ENCODE measurements around the gene CDK14.

Gene CDK14

GRCh38 chr7:90688810-90689209 is 92.7 kb downstream of the CDK14 start:
- DNase-seq = no peak

GRCh38 chr7:90689260-90689659 is 93.1 kb downstream of the CDK14 start:
- DNase-seq = no peak

GRCh38 chr7:90690159-90690858 is 94.2 kb downstream of the CDK14 start:
- DNase-seq = no peak

GRCh38 chr7:90692396-90692795 is 96.3 kb downstream of the CDK14 start:
- no peak for DNase-seq

- no peak for DNase-seq
Observed at GRCh38 chr7:90692947-90693346, 96.8 kb downstream of the CDK14 start.

GRCh38 chr7:90693939-90694338 is 97.8 kb downstream of the CDK14 start:
- DNase-seq = no peak

GRCh38 chr7:90698616-90699015 is 102.5 kb downstream of the CDK14 start:
- no peak for DNase-seq

GRCh38 chr7:90701021-90701420 is 104.9 kb downstream of the CDK14 start:
- no peak for DNase-seq

- DNase-seq = no peak
Observed at GRCh38 chr7:90701771-90702170, 105.7 kb downstream of the CDK14 start.

- no peak for DNase-seq
Observed at GRCh38 chr7:90705391-90706071, 109.4 kb downstream of the CDK14 start.

GRCh38 chr7:90706072-90706716 is 110.1 kb downstream of the CDK14 start:
- DNase-seq = no peak

- DNase-seq = peak in 1 of 2 experiments; percentile 4
Observed at GRCh38 chr7:90708841-90709317, 112.8 kb downstream of the CDK14 start.

GRCh38 chr7:90709501-90710465 is 113.7 kb downstream of the CDK14 start:
- DNase-seq = no peak

- DNase-seq = no peak
Observed at GRCh38 chr7:90710466-90710850, 114.3 kb downstream of the CDK14 start.

GRCh38 chr7:90713628-90714027 is 117.5 kb downstream of the CDK14 start:
- DNase-seq = no peak

- DNase-seq = no peak
Observed at GRCh38 chr7:90715067-90715466, 118.9 kb downstream of the CDK14 start.

- DNase-seq = no peak
Observed at GRCh38 chr7:90717296-90718060, 121.4 kb downstream of the CDK14 start.

- no peak for DNase-seq
Observed at GRCh38 chr7:90719155-90719554, 123.0 kb downstream of the CDK14 start.

GRCh38 chr7:90720984-90721760 is 125.1 kb downstream of the CDK14 start:
- DNase-seq = no peak

- DNase-seq = no peak
Observed at GRCh38 chr7:90721869-90722431, 125.8 kb downstream of the CDK14 start.

- no peak for DNase-seq
Observed at GRCh38 chr7:90723233-90723632, 127.1 kb downstream of the CDK14 start.

Data from activated CD4-positive, alpha-beta T cell treated with anti-CD3 and anti-CD28 coated beads, Interleukin-2, amount 50 U/mL, for 48 hours (primary cell).